IMR-90 (cell line): Measurements from ENCODE around the gene GNL2. TPM values are rescaled to one million over a fixed set of nuclear protein-coding genes. Genes with fewer than 3 reads are reported as not detected.
A peak's percentile ranks its signal among the peaks of the same experiment; 100 is the strongest.

ENCODE experiments used
- ATAC-seq: fragments of 200-7000 bp; cut with Tn5 transposase; 2 replicates; pipeline ENCODE4 v1.9.1; 2020; ENCODE audit warnings: low read depth, mild to moderate bottlenecking, moderate library complexity
- BruUV-seq: library from RNA; stranded (reverse); fragments of 400-500 nt; replicated peaks from 2 replicates; lab custom pipeline; 2021; lab: Mats Ljungman, UMichigan
- CTCF ChIA-PET: fragments of 300-600 bp; formaldehyde crosslinking; extraction: SDS; loops from one replicate; lab custom pipeline; 2021; ENCODE audit warnings: antibody characterized with exemption; lab: Yijun Ruan, JAX
- POLR2A ChIA-PET: fragments of 300-600 bp; sonication (Branson Sonifier 250); formaldehyde crosslinking; loops from one replicate; lab custom pipeline; 2022; ENCODE audit warnings: antibody characterized with exemption; ENCODE audit not compliant: unreplicated experiment; lab: Charles Lee
- DNase-seq: peaks from one replicate; pipeline ENCODE4 v3.0.0; 2013
- H2AFZ ChIP-seq: replicated peaks from 2 replicates; pipeline ENCODE3; 2013; ENCODE audit warnings: low read length, mild to moderate bottlenecking; ENCODE audit not compliant: poor library complexity
- H2AK5ac ChIP-seq: 2 replicates; pipeline ENCODE4 v1.6.1; 2013; ENCODE audit warnings: low read depth, low read length, inconsistent platforms
- H2AK9ac ChIP-seq: replicated peaks from 2 replicates; pipeline ENCODE3; 2013; ENCODE audit warnings: mild to moderate bottlenecking, low read depth, low read length, moderate library complexity; ENCODE audit not compliant: poor library complexity
- H2BK120ac ChIP-seq: 2 replicates; pipeline ENCODE4 v1.6.1; 2013; ENCODE audit warnings: low read depth, low read length, inconsistent platforms
- H2BK15ac ChIP-seq: 3 replicates; pipeline ENCODE4 v1.6.1; 2013; ENCODE audit warnings: low read depth, low read length, inconsistent platforms
- H2BK20ac ChIP-seq: 2 replicates; pipeline ENCODE4 v1.6.1; 2013; ENCODE audit warnings: low read depth, mild to moderate bottlenecking, inconsistent platforms, low read length, moderate library complexity
- H2BK5ac ChIP-seq: 2 replicates; pipeline ENCODE4 v1.6.1; 2013; ENCODE audit warnings: mild to moderate bottlenecking, low read depth, low read length, inconsistent platforms; ENCODE audit not compliant: poor library complexity, severe bottlenecking
- H3K14ac ChIP-seq: replicated peaks from 2 replicates; pipeline ENCODE4 v1.6.1; 2013; ENCODE audit warnings: low read depth, low read length, inconsistent platforms
- H3K18ac ChIP-seq: 2 replicates; pipeline ENCODE4 v1.6.1; 2013; ENCODE audit warnings: low read depth, low read length, control low read depth
- H3K23ac ChIP-seq: 2 replicates; pipeline ENCODE4 v1.6.1; 2013; ENCODE audit warnings: low read depth, low read length, inconsistent platforms
- H3K27ac ChIP-seq: 2 replicates; pipeline ENCODE4 v1.5.1; 2013; ENCODE audit warnings: mild to moderate bottlenecking, control low read depth, low read length; ENCODE audit not compliant: insufficient read depth
- H3K27me3 ChIP-seq: 2 replicates; pipeline ENCODE4 v1.6.1; 2013; ENCODE audit warnings: low read length; ENCODE audit not compliant: control insufficient read depth, insufficient read depth
- H3K36me3 ChIP-seq: 2 replicates; pipeline ENCODE4 v1.6.1; 2013; ENCODE audit warnings: low read length, mixed read lengths; ENCODE audit not compliant: control insufficient read depth, insufficient read depth
- H3K4ac ChIP-seq: 2 replicates; pipeline ENCODE4 v1.6.1; 2013; ENCODE audit warnings: low read depth, low read length, inconsistent platforms
- H3K4me1 ChIP-seq: 2 replicates; pipeline ENCODE4 v1.6.1; 2013; ENCODE audit warnings: low read length, mixed read lengths; ENCODE audit not compliant: control insufficient read depth, insufficient read depth
- H3K4me2 ChIP-seq: 2 replicates; pipeline ENCODE4 v1.6.1; 2013; ENCODE audit warnings: low read depth, mild to moderate bottlenecking, control low read depth, low read length, moderate library complexity
- H3K4me3 ChIP-seq: 2 replicates; pipeline ENCODE4 v1.5.1; 2013; ENCODE audit warnings: low read depth, mild to moderate bottlenecking, control low read depth, low read length, moderate library complexity; ENCODE audit not compliant: insufficient read depth
- H3K56ac ChIP-seq: 2 replicates; pipeline ENCODE4 v1.6.1; 2013; ENCODE audit warnings: low read length, inconsistent platforms; ENCODE audit not compliant: insufficient read depth; ENCODE audit errors: extremely low read depth
- H3K79me1 ChIP-seq, 2 experiments: 2 replicates each; pipeline ENCODE4 v1.6.1; 2013; ENCODE audit warnings: low read length in 2 of 2, inconsistent platforms in 1 of 2, low read depth in 1 of 2
- H3K9ac ChIP-seq: 2 replicates; pipeline ENCODE4 v1.6.1; 2013; ENCODE audit warnings: low read depth, low read length, control low read depth
- H3K9me1 ChIP-seq: 2 replicates; pipeline ENCODE4 v1.6.1; 2013; ENCODE audit warnings: low read length, inconsistent platforms; ENCODE audit not compliant: insufficient read depth
- H3K9me3 ChIP-seq: 2 replicates; pipeline ENCODE4 v1.6.1; 2013; ENCODE audit warnings: low read length; ENCODE audit not compliant: control insufficient read depth, insufficient read depth
- H4K20me1 ChIP-seq: 2 replicates; pipeline ENCODE4 v1.6.1; 2013; ENCODE audit warnings: low read length, inconsistent platforms; ENCODE audit not compliant: insufficient read depth
- H4K5ac ChIP-seq: 2 replicates; pipeline ENCODE4 v1.6.1; 2013; ENCODE audit warnings: mild to moderate bottlenecking, low read depth, low read length, control low read depth
- H4K8ac ChIP-seq, 2 experiments: 2 replicates each; pipeline ENCODE4 v1.6.1; 2013; ENCODE audit warnings: low read depth in 2 of 2, low read length in 2 of 2, control low read depth in 1 of 2, inconsistent platforms in 1 of 2
- H4K91ac ChIP-seq: 2 replicates; pipeline ENCODE4 v1.6.1; 2013; ENCODE audit warnings: low read depth, low read length, inconsistent platforms; ENCODE audit not compliant: insufficient read depth
- CEBPB ChIP-seq: IDR thresholded peaks from 2 replicates; pipeline ENCODE4 v1.6.1; 2012; ENCODE audit warnings: low read depth, low read length, improper control_type of control experiment
- CHD1 ChIP-seq: IDR thresholded peaks from 2 replicates; pipeline ENCODE4 v1.6.1; 2012; ENCODE audit warnings: low read depth, low read length, improper control_type of control experiment
- FOS ChIP-seq: fragments of 150-350 bp; IDR thresholded peaks from 2 replicates; pipeline ENCODE4 v1.6.1; 2016; ENCODE audit warnings: low read depth, low read length
- RFX5 ChIP-seq: IDR thresholded peaks from 2 replicates; pipeline ENCODE4 v1.8.0; 2012; ENCODE audit warnings: low read depth, mild to moderate bottlenecking, low read length, moderate library complexity
- SMC3 ChIP-seq: fragments of 150-350 bp; IDR thresholded peaks from 2 replicates; pipeline ENCODE4 v1.6.1; 2016; ENCODE audit warnings: low read depth, mild to moderate bottlenecking, antibody characterized with exemption, low read length, moderate library complexity
- USF2 ChIP-seq: fragments of 150-350 bp; IDR thresholded peaks from 2 replicates; pipeline ENCODE4 v1.6.1; 2017; ENCODE audit warnings: mild to moderate bottlenecking, antibody characterized with exemption, low read length, low read depth
- WGBS, 2 experiments: methylation state at CpG; one replicate each; pipeline versions ENCODE4 v1.1.5 to v1.1.7; 2013; ENCODE audit warnings: missing lambda C conversion rate in 2 of 2; ENCODE audit not compliant: insufficient read length in 1 of 2; ENCODE audit errors: extremely low coverage in 2 of 2; 5-methylcytosine and 5-hydroxymethylcytosine counted together
- dilution Hi-C: fragments of 300-500 bp; cut with HindIII; formaldehyde crosslinking; loops from one replicate; pipeline ENCODE4 v1.14.3; 2018; ENCODE audit warnings: low sequenced_read_pairs; ENCODE audit not compliant: unreplicated experiment
- in situ Hi-C: fragments of 300-500 bp; cut with MboI; formaldehyde crosslinking; loops from 3 replicates; pipeline ENCODE4 v1.14.3; 2019; ENCODE audit warnings: low sequenced_read_pairs, inconsistent platforms, mixed read lengths
- intact Hi-C: fragments of 100-400 bp; cut with micrococcal nuclease; formaldehyde crosslinking; loops from 2 replicates; pipeline ENCODE4 v1.10.0; 2022
- polyA plus RNA-seq, 3 experiments: library from polyadenylated mRNA; depleted of rRNA; stranded (reverse); fragments of >200 nt; gene quantifications; 2 replicates each; pipeline ENCODE4 v1.2.3, GENCODE V29; 2012; ENCODE audit warnings: low replicate concordance in 1 of 3
- total RNA-seq: library from RNA; depleted of rRNA; stranded (reverse); fragments of >200 nt; gene quantifications from 2 replicates; pipeline ENCODE4 v1.2.3, GENCODE V29; 2012

The GNL2 gene
- total and polyA plus RNA-seq, 2 of the 4 experiments (the other 2 are of a cell fraction), result 42.9 to 77.4 TPM

- no peak overlapping the region for H3K56ac ChIP-seq
- no peak overlapping the region for H4K5ac ChIP-seq
- no peak overlapping the region for H2BK20ac ChIP-seq
- ATAC-seq (peak; percentile 64), DNase-seq (peak; percentile 25)
- H4K91ac ChIP-seq, result no peak overlapping the region
- H2AFZ ChIP-seq, result peak overlapping the region; percentile 55
- no peaks in the 10 kb centered on the region for H3K9me1 ChIP-seq
- POLR2A ChIA-PET, result no interaction called here
- TF ChIP-seq CEBPB (peak; percentile 84), RFX5 (no peak), USF2 (no peak), CHD1 (no peak), FOS (no peak), SMC3 (no peak)
- no peak overlapping the region for H2AK5ac ChIP-seq
- H3K4me1 ChIP-seq, result peaks cover 3% of the 10 kb centered on the region; the same call in 1 of the 2 replicates
- BruUV-seq, result no TSS peak
- H4K20me1 ChIP-seq, result no peaks in the 10 kb centered on the region
- dilution Hi-C loops, result no loop called here
- H4K8ac ChIP-seq, result no peak overlapping the region
- in situ Hi-C loops, result loop anchor here (5.0 to 25.0 kb wide), 2 partner anchors 66 to 1206 kb away; no protein-coding TSS in a partner anchor
- H2BK5ac ChIP-seq, result no peak overlapping the region
- H3K36me3 ChIP-seq, result no peaks in the 10 kb centered on the region
- no peak overlapping the region for H3K23ac ChIP-seq
- no peak overlapping the region for H3K14ac ChIP-seq
- intact Hi-C loops, result loop anchor here (10.0 kb wide), 1 partner anchor 198 kb away; the partner anchor contains the start of genes C1orf122 and YRDC
- WGBS, 2 experiments, result 48% methylated on average over 9 of the region's 15 CpGs; no CpG with 5 or more reads in 1 of the 2 experiments
- H3K27me3 ChIP-seq, result peaks cover 30% of the 10 kb centered on the region
- H3K18ac ChIP-seq, result no peak overlapping the region
- no peaks in the 10 kb centered on the region for H3K79me1 ChIP-seq
- no peaks in the 10 kb centered on the region for H3K9me3 ChIP-seq
- no peak overlapping the region for H3K27ac ChIP-seq
- no peak overlapping the region for H2BK120ac ChIP-seq
- no peak overlapping the region for H2AK9ac ChIP-seq
- peak overlapping the region; percentile 42; the same call in 1 of the 2 replicates for H3K4me2 ChIP-seq
- CTCF ChIA-PET, result interaction anchor here (0.7 to 1.5 kb wide), 3 partner anchors 11 to 75 kb away, joined by 3 to 5 read pairs (median 3); partner anchors contain the start of gene GNL2
- no peak overlapping the region for H3K4me3 ChIP-seq
- no peak overlapping the region for H2BK15ac ChIP-seq
- H3K4ac ChIP-seq, result no peak overlapping the region
- no peak overlapping the region for H3K9ac ChIP-seq
Measured at GRCh38 chr1:37606481-37607263, 10.9 kb upstream of the GNL2 start.
